Frontal cortex (tissue), 4 donors: ENCODE data around the gene AFF3. TPM values are rescaled to one million over a fixed set of nuclear protein-coding genes. Genes with fewer than 3 reads are reported as not detected.
A peak's percentile ranks its signal among the peaks of the same experiment; 100 is the strongest.
"Not testable (repeated sequence)": the region's sequence is repeated elsewhere in the genome, so short reads cannot be mapped to it uniquely, and the experiment has no call there.

ENCODE experiments used
- DNase-seq, 2 donors: peaks; one replicate each; pipeline ENCODE4 v3.0.0; 2012; ENCODE audit warnings: low spot score in 2 of 2
- FAIRE-seq: peaks from 2 replicates; lab custom pipeline; 2012; peaks lifted over from hg19 to GRCh38; lab: Jason Lieb, UNC
- total RNA-seq: library from RNA; depleted of rRNA; stranded (reverse); fragments of >200 nt; gene quantifications from one replicate; pipeline ENCODE4 v1.2.3, GENCODE V29; 2014
- donor health status: control.
- donor health status: control.
- donor health status: control.

AFF3 gene
- total RNA-seq, 1 donor from 2014 or later: 56.7 TPM

GRCh38 chr2:99670768-99671734 is 471.3 kb downstream of the AFF3 start:
- FAIRE-seq: no peak
- DNase-seq: no peak

GRCh38 chr2:99666256-99666655 is 476.1 kb downstream of the AFF3 start:
- DNase-seq: no peak
- peak; percentile 37 for FAIRE-seq

- no peak for FAIRE-seq
- DNase-seq: no peak
Observed at GRCh38 chr2:99663641-99664040, 478.7 kb downstream of the AFF3 start.

- DNase-seq: peak; percentile 25 to 31
- no peak for FAIRE-seq
Observed at GRCh38 chr2:99662761-99663341, 479.5 kb downstream of the AFF3 start.

- DNase-seq, FAIRE-seq: not testable (repeated sequence)
Observed at GRCh38 chr2:99661761-99662160, 480.6 kb downstream of the AFF3 start.

- no peak for DNase-seq
- FAIRE-seq: no peak
Observed at GRCh38 chr2:99660616-99661406, 481.6 kb downstream of the AFF3 start.

GRCh38 chr2:99659874-99660273 is 482.5 kb downstream of the AFF3 start:
- no peak for DNase-seq
- no peak for FAIRE-seq

- DNase-seq (no peak), FAIRE-seq (no peak)
Observed at GRCh38 chr2:99657691-99658258, 484.6 kb downstream of the AFF3 start.

GRCh38 chr2:99656994-99657393 is 485.4 kb downstream of the AFF3 start:
- DNase-seq (no peak), FAIRE-seq (no peak)

- no peak for DNase-seq
- no peak for FAIRE-seq
Observed at GRCh38 chr2:99653433-99653832, 489.0 kb downstream of the AFF3 start.

- no peak for FAIRE-seq
Observed at GRCh38 chr2:99652862-99653261, 489.5 kb downstream of the AFF3 start.

GRCh38 chr2:99651930-99652670 is 490.3 kb downstream of the AFF3 start:
- DNase-seq (no peak), FAIRE-seq (no peak)

More at GRCh38 chr2:99652862-99653261, 489.5 kb downstream of the AFF3 start:
- DNase-seq: no peak

GRCh38 chr2:99648906-99649789 is 493.2 kb downstream of the AFF3 start:
- DNase-seq (no peak), FAIRE-seq (no peak)

- FAIRE-seq (no peak), DNase-seq (no peak)
Observed at GRCh38 chr2:99648178-99648844, 494.1 kb downstream of the AFF3 start.

- no peak for FAIRE-seq
- no peak for DNase-seq
Observed at GRCh38 chr2:99645960-99646359, 496.4 kb downstream of the AFF3 start.

GRCh38 chr2:99644419-99644787 is 498.0 kb downstream of the AFF3 start:
- no peak for FAIRE-seq

GRCh38 chr2:99643787-99644418 is 498.5 kb downstream of the AFF3 start:
- FAIRE-seq: no peak
- DNase-seq: no peak

More at GRCh38 chr2:99644419-99644787, 498.0 kb downstream of the AFF3 start:
- no peak for DNase-seq
